ENCODE measurements around the gene YKT6. TPM values are rescaled to one million over a fixed set of nuclear protein-coding genes. Genes with fewer than 3 reads are reported as not detected.

YKT6 gene
- total RNA-seq, 1 experiment from 2014 or later: 71.2 TPM

GRCh38 chr7:44224080-44224973, 23.5 kb downstream of the YKT6 start:
- in situ Hi-C loops (cut with HindIII; ENCODE audit: low pct_unique_long_range_greater_than_20kb, low sequenced_read_pairs): no loop called here
- DNase-seq (ENCODE audit: low read depth): no peak

GRCh38 chr7:44224974-44225565, 24.3 kb downstream of the YKT6 start:
- in situ Hi-C loops (cut with HindIII; ENCODE audit: low pct_unique_long_range_greater_than_20kb, low sequenced_read_pairs): no loop called here
- DNase-seq (ENCODE audit: low read depth): no peak

GRCh38 chr7:44225566-44226395, 25.0 kb downstream of the YKT6 start:
- in situ Hi-C loops (cut with HindIII; ENCODE audit: low pct_unique_long_range_greater_than_20kb, low sequenced_read_pairs): no loop called here
- no peak for DNase-seq (ENCODE audit: low read depth)

GRCh38 chr7:44226396-44226753, 25.6 kb downstream of the YKT6 start:
- in situ Hi-C loops (cut with HindIII; ENCODE audit: low pct_unique_long_range_greater_than_20kb, low sequenced_read_pairs): no loop called here

GRCh38 chr7:44227911-44228310, 27.1 kb downstream of the YKT6 start:
- no peak for DNase-seq (ENCODE audit: low read depth)
- in situ Hi-C loops (cut with HindIII; ENCODE audit: low pct_unique_long_range_greater_than_20kb, low sequenced_read_pairs): no loop called here

More at GRCh38 chr7:44226396-44226753, 25.6 kb downstream of the YKT6 start:
- DNase-seq (ENCODE audit: low read depth): no peak

GRCh38 chr7:44228571-44229350, 28.0 kb downstream of the YKT6 start:
- no peak for DNase-seq (ENCODE audit: low read depth)
- in situ Hi-C loops (cut with HindIII; ENCODE audit: low pct_unique_long_range_greater_than_20kb, low sequenced_read_pairs): no loop called here

- no peak for DNase-seq (ENCODE audit: low read depth)
- in situ Hi-C loops (cut with HindIII; ENCODE audit: low pct_unique_long_range_greater_than_20kb, low sequenced_read_pairs): no loop called here
These were observed 28.8 kb downstream of the YKT6 start for GRCh38 chr7:44229546-44230105.

GRCh38 chr7:44230286-44230685, 29.5 kb downstream of the YKT6 start:
- DNase-seq (ENCODE audit: low read depth): no peak
- in situ Hi-C loops (cut with HindIII; ENCODE audit: low pct_unique_long_range_greater_than_20kb, low sequenced_read_pairs): no loop called here

- DNase-seq (ENCODE audit: low read depth): no peak
- in situ Hi-C loops (cut with HindIII; ENCODE audit: low pct_unique_long_range_greater_than_20kb, low sequenced_read_pairs): no loop called here
These were observed 30.3 kb downstream of the YKT6 start for GRCh38 chr7:44231088-44231487.

- in situ Hi-C loops (cut with HindIII; ENCODE audit: low pct_unique_long_range_greater_than_20kb, low sequenced_read_pairs): no loop called here
- DNase-seq (ENCODE audit: low read depth): no peak
These were observed 31.6 kb downstream of the YKT6 start for GRCh38 chr7:44232396-44232795.

GRCh38 chr7:44232901-44233715, 32.3 kb downstream of the YKT6 start:
- in situ Hi-C loops (cut with HindIII; ENCODE audit: low pct_unique_long_range_greater_than_20kb, low sequenced_read_pairs): no loop called here
- no peak for DNase-seq (ENCODE audit: low read depth)

GRCh38 chr7:44235066-44235465, 34.3 kb downstream of the YKT6 start:
- no peak for DNase-seq (ENCODE audit: low read depth)
- in situ Hi-C loops (cut with HindIII; ENCODE audit: low pct_unique_long_range_greater_than_20kb, low sequenced_read_pairs): no loop called here

GRCh38 chr7:44235582-44236332, 35.0 kb downstream of the YKT6 start:
- no peak for DNase-seq (ENCODE audit: low read depth)
- in situ Hi-C loops (cut with HindIII; ENCODE audit: low pct_unique_long_range_greater_than_20kb, low sequenced_read_pairs): no loop called here

- in situ Hi-C loops (cut with HindIII; ENCODE audit: low pct_unique_long_range_greater_than_20kb, low sequenced_read_pairs): no loop called here
- no peak for DNase-seq (ENCODE audit: low read depth)
These were observed 35.6 kb downstream of the YKT6 start for GRCh38 chr7:44236333-44236728.

- in situ Hi-C loops (cut with HindIII; ENCODE audit: low pct_unique_long_range_greater_than_20kb, low sequenced_read_pairs): no loop called here
- DNase-seq (ENCODE audit: low read depth): no peak
These were observed 36.9 kb downstream of the YKT6 start for GRCh38 chr7:44237696-44238095.

GRCh38 chr7:44238116-44238695, 37.4 kb downstream of the YKT6 start:
- in situ Hi-C loops (cut with HindIII; ENCODE audit: low pct_unique_long_range_greater_than_20kb, low sequenced_read_pairs): no loop called here
- DNase-seq (ENCODE audit: low read depth): no peak

Data from Caki2 (cell line).